Mononuclear cell (primary cell): ENCODE measurements around the gene RAB35. TPM values are rescaled to one million over a fixed set of nuclear protein-coding genes. Genes with fewer than 3 reads are reported as not detected.
"Not testable (repeated sequence)": the region's sequence is repeated elsewhere in the genome, so short reads cannot be mapped to it uniquely, and the experiment has no call there.

ENCODE experiments used
- H3K27me3 ChIP-seq: 2 replicates; pipeline ENCODE4 v1.6.0; 2011; ENCODE audit warnings: low read length, control low read depth; ENCODE audit not compliant: insufficient read depth
- H3K4me1 ChIP-seq: 2 replicates; pipeline ENCODE4 v1.5.1; 2011; ENCODE audit warnings: mild to moderate bottlenecking, low read length, control low read depth; ENCODE audit not compliant: insufficient read depth
- H3K4me3 ChIP-seq: 2 replicates; pipeline ENCODE4 v1.5.1; 2011; ENCODE audit warnings: mild to moderate bottlenecking, low read length, moderate library complexity
- H3K9me3 ChIP-seq: 2 replicates; pipeline ENCODE4 v1.5.1; 2011; ENCODE audit warnings: low read depth, mild to moderate bottlenecking, control low read depth, low read length
- total RNA-seq: library from RNA; depleted of rRNA; stranded (reverse); fragments of >200 nt; gene quantifications from one replicate; pipeline ENCODE4 v1.2.3, GENCODE V29; 2012

The RAB35 gene
- total RNA-seq, 1 donor = 17.2 TPM

- no peaks in the 10 kb centered on the region for H3K9me3 ChIP-seq
- no peaks in the 10 kb centered on the region for H3K4me1 ChIP-seq
- H3K27me3 ChIP-seq = no peaks in the 10 kb centered on the region
- H3K4me3 ChIP-seq = no peak overlapping the region
Observed at GRCh38 chr12:120049426-120049825, 67.1 kb downstream of the RAB35 start.

DNA sequence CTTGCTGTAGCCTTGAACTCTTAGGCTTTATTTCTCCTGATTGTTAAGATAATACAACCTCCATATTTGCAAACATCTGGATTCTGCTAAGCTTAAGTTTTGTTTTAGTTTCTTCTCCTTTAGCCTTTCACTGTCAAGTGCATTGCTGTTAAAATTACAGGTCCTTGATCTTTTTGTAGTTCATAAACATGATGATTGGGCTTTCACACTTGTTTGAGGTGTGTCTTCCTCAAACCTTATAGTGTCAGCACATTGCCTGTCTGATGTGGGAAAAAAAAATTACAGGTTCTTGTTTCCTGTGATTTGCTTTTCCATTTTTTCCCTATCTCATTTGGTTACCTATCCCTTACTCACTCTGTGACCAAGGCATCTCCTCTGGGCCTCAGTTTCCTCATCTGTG lies 68.3 kb downstream of the RAB35 start:
- Histone ChIP-seq H3K27me3 (no peaks in the 10 kb centered on the region), H3K4me3 (no peak overlapping the region), H3K4me1 (no peaks in the 10 kb centered on the region), H3K9me3 (no peaks in the 10 kb centered on the region)

GRCh38 chr12:120047072-120047471 lies 69.5 kb downstream of the RAB35 start:
- H3K4me3 ChIP-seq = no peak overlapping the region
- no peaks in the 10 kb centered on the region for H3K9me3 ChIP-seq

DNA sequence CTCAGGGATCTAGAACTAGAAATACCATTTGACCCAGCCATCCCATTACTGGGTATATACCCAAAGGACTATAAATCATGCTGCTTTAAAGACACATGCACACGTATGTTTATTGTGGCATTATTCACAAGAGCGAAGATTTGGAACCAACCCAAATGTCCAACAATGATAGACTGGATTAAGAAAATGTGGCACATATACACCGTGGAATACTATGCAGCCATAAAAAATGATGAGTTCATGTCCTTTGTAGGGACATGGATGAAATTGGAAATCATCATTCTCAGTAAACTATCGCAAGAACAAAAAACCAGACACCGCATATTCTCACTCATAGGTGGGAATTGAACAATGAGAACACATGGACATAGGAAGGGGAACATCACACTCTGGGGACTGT lies 71.2 kb downstream of the RAB35 start:
- not testable (repeated sequence) for H3K9me3 ChIP-seq, H3K4me3 ChIP-seq, H3K4me1 ChIP-seq, H3K27me3 ChIP-seq

More at GRCh38 chr12:120047072-120047471, 69.5 kb downstream of the RAB35 start:
- Histone ChIP-seq H3K4me1 (no peaks in the 10 kb centered on the region), H3K27me3 (no peaks in the 10 kb centered on the region)

Other genes starting within 250 kb of the RAB35 start
- 0.84 TPM for gene CIT, start 239.4 kb downstream of the RAB35 start, total RNA-seq
- gene BICDL1, start 127.5 kb downstream of the RAB35 start, total RNA-seq = 60.9 TPM
- gene GCN1, start 78.0 kb upstream of the RAB35 start, total RNA-seq = 159 TPM
- 2,452 TPM for gene RPLP0, start 84.4 kb upstream of the RAB35 start, total RNA-seq
- gene PXN, start 149.0 kb upstream of the RAB35 start, total RNA-seq = 80.8 TPM
- gene RNU4-2, start 175.2 kb upstream of the RAB35 start, total RNA-seq = under 0.01 TPM
- gene RNU4-1, start 176.5 kb upstream of the RAB35 start, total RNA-seq = under 0.01 TPM
- gene SIRT4, start 185.6 kb upstream of the RAB35 start, total RNA-seq = 0.10 TPM
- gene PLA2G1B, start 211.0 kb upstream of the RAB35 start, total RNA-seq = 0.31 TPM